T-helper 1 cell treated with Interleukin-12 subunit alpha and Interleukin-12 subunit beta and Interleukin-4 antibody, amounts not matched to agents 30 ng/mL and 1 ng/mL, for 36 hours (primary cell): ENCODE data around the gene AIF1L. TPM values are rescaled to one million over a fixed set of nuclear protein-coding genes. Genes with fewer than 3 reads are reported as not detected.
"Not testable (repeated sequence)": the region's sequence is repeated elsewhere in the genome, so short reads cannot be mapped to it uniquely, and the experiment has no call there.

Experiments
- intact Hi-C: fragments of 100-400 bp; cut with micrococcal nuclease; formaldehyde crosslinking; loops from one replicate; pipeline ENCODE4 v1.15.1; 2024
- total RNA-seq: library from RNA; stranded (reverse); gene quantifications from 2 replicates; pipeline ENCODE4 v1.2.3, GENCODE V29; 2022

Gene AIF1L
- total RNA-seq, 1 donor from 2014 or later: 0.10 TPM

- intact Hi-C loops: no loop called here
Measured at GRCh38 chr9:131097948-131098278, 1.6 kb downstream of the AIF1L start.

- intact Hi-C loops: no loop called here
Measured at GRCh38 chr9:131098391-131099101, 2.2 kb downstream of the AIF1L start.

- intact Hi-C loops: no loop called here
Measured at GRCh38 chr9:131099102-131099606, 2.8 kb downstream of the AIF1L start.

DNA sequence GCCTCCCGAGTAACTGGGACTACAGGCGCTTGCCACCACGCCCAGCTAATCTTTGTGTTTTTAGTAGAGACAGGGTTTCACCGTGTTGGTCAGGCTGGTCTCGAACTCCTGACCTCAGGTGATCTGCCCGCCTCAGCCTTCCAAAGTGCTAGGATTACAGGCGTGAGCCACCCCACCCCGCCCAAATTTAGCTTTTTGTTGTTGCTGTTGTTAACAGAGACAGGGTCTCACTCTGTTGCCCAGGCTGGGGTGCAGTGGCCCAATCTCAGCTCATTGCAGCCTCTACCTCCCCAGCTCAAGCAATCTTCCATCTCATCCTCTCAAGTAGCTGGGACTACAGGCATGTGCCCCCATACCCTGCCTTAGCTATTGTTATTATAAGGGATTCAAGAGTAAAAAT is 3.5 kb downstream of the AIF1L start:
- intact Hi-C loops: not testable (repeated sequence)

DNA sequence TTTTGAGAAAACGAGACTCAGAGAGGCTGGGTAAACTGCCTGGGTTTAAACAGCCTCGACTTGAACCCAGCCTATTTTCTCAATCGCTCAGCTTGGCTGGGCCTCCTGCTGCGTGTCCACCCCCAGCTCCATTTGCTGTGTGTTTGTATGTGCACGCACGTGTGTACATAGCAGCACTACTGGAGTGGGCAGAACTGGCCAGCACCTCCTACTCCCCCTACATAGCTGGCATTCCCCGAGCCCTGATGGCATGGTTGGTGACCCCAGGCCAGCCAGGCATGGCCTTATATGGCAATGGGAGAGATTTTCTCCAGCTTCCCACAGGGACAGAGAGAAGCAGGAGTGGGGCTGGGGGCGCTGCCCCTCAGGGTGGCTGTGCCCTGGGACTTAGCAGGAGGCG is 4.1 kb downstream of the AIF1L start:
- intact Hi-C loops: no loop called here

DNA sequence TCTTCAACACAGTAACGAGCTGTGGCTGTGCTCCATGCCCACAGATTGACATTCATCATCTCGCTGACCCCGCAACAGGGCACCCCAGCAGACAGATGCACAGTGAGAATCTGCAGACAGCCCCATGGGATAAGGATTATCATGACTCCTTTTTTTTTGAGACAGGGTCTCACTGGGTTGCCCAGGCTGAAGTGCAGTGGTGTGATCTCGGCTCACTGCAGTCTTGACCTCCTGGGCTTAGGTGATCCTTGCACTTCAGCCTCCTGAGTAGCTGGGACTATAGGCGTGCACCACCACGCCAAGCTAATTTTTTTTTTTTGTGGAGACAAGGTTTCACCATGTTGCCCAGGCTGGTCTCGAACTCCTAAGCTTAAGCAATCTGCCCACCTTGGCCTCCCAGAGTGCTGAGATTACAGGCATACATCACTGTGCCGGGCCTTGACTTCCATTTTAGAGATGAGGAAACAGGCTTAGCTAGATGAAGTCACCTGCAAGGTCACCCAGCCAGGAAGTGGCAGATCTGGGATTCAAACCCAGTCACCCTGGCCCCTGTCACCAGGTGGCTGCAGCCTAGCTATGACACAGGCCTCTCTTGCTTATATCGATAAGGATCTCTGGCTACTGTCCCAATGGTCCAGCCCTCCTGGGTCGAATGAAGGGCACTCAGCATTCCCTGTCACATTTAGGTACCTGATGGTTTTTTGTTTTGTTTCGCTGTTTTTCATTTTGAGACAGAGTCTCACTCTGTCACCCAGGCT is 5.1 kb downstream of the AIF1L start:
- intact Hi-C loops: no loop called here

DNA sequence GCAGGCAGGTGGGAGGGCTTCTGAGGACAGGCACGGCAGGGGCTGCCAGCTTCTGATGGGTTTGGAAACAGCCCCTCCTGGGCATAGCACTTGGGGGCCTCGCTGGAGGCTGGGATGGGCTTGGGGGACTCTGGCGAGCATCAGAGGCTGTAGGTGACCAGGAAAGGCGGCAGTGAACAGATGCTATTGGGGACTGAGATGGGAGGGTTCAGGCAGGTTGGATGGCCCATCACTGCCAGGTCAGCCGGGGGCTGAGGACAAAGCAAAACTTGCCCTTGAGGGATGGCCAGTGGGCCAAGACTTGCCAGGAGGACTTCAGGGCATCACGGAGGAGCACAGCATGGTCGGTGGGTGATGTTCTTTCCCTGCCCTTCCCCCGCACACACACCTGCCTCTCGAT is 6.7 kb downstream of the AIF1L start:
- intact Hi-C loops: no loop called here

GRCh38 chr9:131103535-131103934 is 7.2 kb downstream of the AIF1L start:
- intact Hi-C loops: no loop called here

GRCh38 chr9:131104016-131104740 is 7.8 kb downstream of the AIF1L start:
- intact Hi-C loops: no loop called here

DNA sequence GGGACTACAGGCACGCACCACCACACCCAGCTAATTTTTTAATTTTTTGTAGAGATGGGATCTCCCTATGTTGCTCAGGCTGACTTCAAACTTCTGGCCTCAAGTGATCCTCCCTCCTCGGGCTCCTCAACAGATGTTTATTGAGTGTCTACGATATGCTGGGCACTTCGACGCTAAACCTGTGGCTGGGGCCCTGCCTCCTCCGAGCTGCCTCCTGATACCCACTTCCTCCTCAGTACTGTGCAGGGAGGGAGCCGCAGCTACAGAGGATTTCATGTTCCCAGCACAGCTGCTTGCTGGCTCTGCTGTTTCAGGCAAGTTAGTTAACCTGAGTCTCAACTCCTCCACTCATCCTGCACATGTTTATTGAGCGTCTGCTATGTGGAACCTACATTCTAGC is 9.6 kb downstream of the AIF1L start:
- intact Hi-C loops: no loop called here

DNA sequence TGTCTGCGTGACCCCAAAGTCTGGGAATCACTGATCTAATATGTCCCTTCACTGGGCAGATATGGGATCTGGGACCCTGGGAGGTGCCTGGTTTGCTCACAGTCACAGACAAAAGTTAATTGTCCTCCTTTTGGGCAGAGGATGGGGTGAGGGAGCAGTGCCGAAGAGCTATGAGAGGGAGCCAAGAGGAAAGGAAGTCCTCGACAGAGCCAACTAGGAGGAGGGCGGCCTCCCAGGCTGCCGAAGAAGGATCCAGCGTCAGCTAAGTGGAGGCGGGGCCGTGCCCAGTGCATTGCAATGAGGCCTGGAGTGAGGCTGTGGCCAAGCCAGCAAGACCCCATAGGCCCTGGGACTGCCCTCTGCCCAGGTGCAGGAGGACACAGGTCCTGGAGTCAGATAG is 11.4 kb downstream of the AIF1L start:
- intact Hi-C loops: no loop called here

DNA sequence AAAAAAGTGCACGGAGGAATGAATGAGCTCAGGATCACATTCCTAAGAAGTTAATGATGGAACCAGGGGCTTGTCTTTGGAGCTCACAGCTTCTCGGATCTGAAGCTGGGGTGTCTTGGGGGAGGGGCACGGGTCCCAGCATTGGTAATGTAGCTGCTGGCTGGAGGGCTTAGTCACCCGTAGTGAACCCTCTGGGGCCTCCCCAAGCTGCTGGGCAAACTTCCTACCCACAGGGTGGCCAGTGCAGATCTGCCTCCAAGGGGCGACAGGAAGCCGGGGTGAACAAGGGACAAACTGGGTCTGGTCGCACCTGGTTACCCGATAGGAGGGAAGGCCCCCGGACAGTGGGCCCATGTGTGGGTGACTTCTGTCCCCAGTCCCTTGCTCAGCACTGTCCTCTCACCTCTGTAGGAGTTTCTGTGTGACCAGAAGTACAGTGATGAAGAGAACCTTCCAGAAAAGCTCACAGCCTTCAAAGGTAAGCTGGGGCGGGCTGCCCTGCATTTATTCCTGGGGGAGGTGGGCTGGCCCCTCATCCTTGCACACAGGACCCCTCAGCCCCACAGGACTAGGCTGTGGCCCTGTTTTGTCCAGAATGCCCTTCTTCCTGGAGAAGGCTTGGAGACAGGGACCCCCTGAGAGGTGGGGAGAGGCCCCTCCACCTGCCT is 15.0 kb downstream of the AIF1L start:
- intact Hi-C loops: no loop called here

GRCh38 chr9:131111854-131112311 is 15.6 kb downstream of the AIF1L start:
- intact Hi-C loops: no loop called here

- intact Hi-C loops: no loop called here
Measured at GRCh38 chr9:131112374-131113154, 16.2 kb downstream of the AIF1L start.

GRCh38 chr9:131113655-131114054 is 17.3 kb downstream of the AIF1L start:
- intact Hi-C loops: no loop called here

DNA sequence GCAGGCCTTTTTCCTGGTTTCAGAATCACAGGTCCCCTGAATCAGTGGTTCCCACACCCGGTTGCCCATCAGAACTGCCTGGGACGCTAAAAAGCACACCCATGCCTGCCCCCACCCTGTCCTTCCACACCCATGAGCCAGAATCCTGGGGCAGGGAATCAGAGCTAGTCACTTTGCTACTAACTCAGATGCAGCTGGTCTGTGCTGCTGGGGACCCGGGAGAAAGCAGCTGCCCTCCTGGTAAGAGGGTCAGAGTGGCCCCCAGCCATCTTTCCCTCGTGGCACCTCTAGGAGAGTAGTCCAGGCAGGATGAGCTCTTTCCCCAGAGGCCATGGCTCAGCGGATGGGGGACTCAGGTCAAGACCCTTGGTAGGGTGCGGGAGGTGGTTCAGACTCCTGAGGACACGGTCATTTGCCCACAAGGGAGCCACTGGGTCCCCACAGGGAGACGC is 17.8 kb downstream of the AIF1L start:
- intact Hi-C loops: no loop called here

GRCh38 chr9:131115360-131115742 is 19.0 kb downstream of the AIF1L start:
- intact Hi-C loops: not testable (repeated sequence)

GRCh38 chr9:131116281-131117120 is 20.2 kb downstream of the AIF1L start:
- intact Hi-C loops: no loop called here

DNA sequence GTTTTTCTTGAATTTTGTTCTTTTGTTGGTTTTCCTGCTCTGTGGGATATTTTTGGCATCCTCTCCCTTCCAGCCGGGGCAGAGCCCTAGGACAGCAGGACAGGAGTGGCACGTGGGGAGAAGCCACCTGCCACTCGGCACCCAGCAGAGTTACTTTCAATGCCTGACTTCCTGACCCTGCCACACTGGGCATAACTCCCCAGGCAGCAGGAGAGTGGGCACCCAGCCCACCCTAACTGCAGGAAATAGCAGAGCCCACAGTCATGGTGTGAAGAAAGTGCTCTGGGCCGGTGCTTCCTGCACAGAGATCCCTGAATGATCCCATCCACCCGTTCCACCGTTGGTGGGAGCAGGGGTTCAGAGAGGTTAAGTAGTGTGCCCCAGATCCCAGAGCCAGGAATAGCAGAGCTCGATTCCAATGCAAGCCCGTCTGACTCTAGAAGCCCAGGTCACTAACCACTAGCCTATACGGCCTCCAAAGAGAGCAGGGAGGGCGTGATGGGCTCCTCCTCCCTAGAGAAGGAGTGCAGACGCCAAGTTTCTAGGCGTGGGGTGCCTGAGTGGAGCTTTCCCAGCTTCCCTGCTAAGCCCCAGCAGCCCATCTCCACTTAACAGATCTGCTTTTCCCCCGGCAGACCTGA is 20.9 kb downstream of the AIF1L start:
- intact Hi-C loops: no loop called here
